A549 (cell line): ENCODE results near the gene BCL11B. TPM values are rescaled to one million over a fixed set of nuclear protein-coding genes. Genes with fewer than 3 reads are reported as not detected.

Source experiments
- ATAC-seq, 2 experiments: fragments of 200-7000 bp in 1 of 2; fragments of >200 bp in 1 of 2; cut with Nextera tagmentation in 1 of 2; cut with Tn5 transposase in 1 of 2; 3 replicates each; pipeline versions ENCODE4 v1.8.0 to v1.9.1; 2018 to 2020; ENCODE audit warnings: mild to moderate bottlenecking in 1 of 2, moderate library complexity in 1 of 2
- CTCF ChIA-PET: fragments of 300-600 bp; sonication (Branson Sonifier 250); formaldehyde crosslinking; extraction: SDS; loops from one replicate; lab custom pipeline; 2021; ENCODE audit warnings: antibody characterized with exemption, inconsistent platforms; lab: Yijun Ruan, JAX
- POLR2A ChIA-PET: fragments of 350-600 bp; formaldehyde crosslinking; extraction: SDS; loops from one replicate; lab custom pipeline; 2021; ENCODE audit warnings: antibody characterized with exemption, inconsistent platforms; lab: Yijun Ruan, JAX
- DNase-seq, 2 experiments: peaks; one replicate each; pipeline versions ENCODE4 v3.0.0 to v3.0.0-alpha.2; 2011 to 2016; ENCODE audit warnings: low read depth in 1 of 2, low spot score in 1 of 2
- FAIRE-seq: peaks from 2 replicates; lab custom pipeline; 2011; peaks lifted over from hg19 to GRCh38; lab: Jason Lieb, UNC
- H3K27ac ChIP-seq, 2 experiments: fragments of >200 bp; sonication (Bioruptor Twin); formaldehyde crosslinking; 3 replicates each; pipeline ENCODE4 v1.5.1; 2016 to 2017
- H3K4me1 ChIP-seq: fragments of >200 bp; sonication (Bioruptor Twin); formaldehyde crosslinking; 3 replicates; pipeline ENCODE4 v1.6.1; 2016
- H3K4me2 ChIP-seq: fragments of >200 bp; sonication (Bioruptor Twin); formaldehyde crosslinking; 3 replicates; pipeline ENCODE4 v1.6.1; 2016
- H3K4me3 ChIP-seq: fragments of >200 bp; sonication (Bioruptor Twin); formaldehyde crosslinking; 3 replicates; pipeline ENCODE4 v1.5.1; 2016
- H3K9me3 ChIP-seq: fragments of >200 bp; sonication (Bioruptor Twin); formaldehyde crosslinking; 3 replicates; pipeline ENCODE4 v1.6.1; 2016
- BHLHE40 ChIP-seq: IDR thresholded peaks from 2 replicates; pipeline ENCODE4 v1.6.1; 2012; ENCODE audit warnings: low read depth, low read length, inconsistent platforms
- CHD4 ChIP-seq: fragments of 200-600 bp; sonication (generic); IDR thresholded peaks from 2 replicates; pipeline ENCODE4 v1.6.1; 2016; ENCODE audit warnings: antibody characterized with exemption, mild to moderate bottlenecking, borderline replicate concordance
- EHF ChIP-seq: fragments of 250-450 bp; sonication (Bioruptor Pico); IDR thresholded peaks from 2 replicates; pipeline ENCODE4 v1.5.0; 2020; ENCODE audit warnings: mild to moderate bottlenecking
- EHMT2 ChIP-seq: fragments of 200-600 bp; sonication (generic); IDR thresholded peaks from 2 replicates; pipeline ENCODE4 v1.6.1; 2016; ENCODE audit warnings: antibody characterized with exemption, low read depth, mild to moderate bottlenecking, moderate library complexity
- ELK1 ChIP-seq: fragments of 150-350 bp; IDR thresholded peaks from 2 replicates; pipeline ENCODE4 v1.6.1; 2014; ENCODE audit warnings: low read depth, mild to moderate bottlenecking, low read length
- ESRRA ChIP-seq: fragments of 150-350 bp; IDR thresholded peaks from 2 replicates; pipeline ENCODE4 v1.6.1; 2014; ENCODE audit warnings: mild to moderate bottlenecking, low read length, borderline replicate concordance
- HDAC2 ChIP-seq: fragments of 200-600 bp; sonication (generic); IDR thresholded peaks from 2 replicates; pipeline ENCODE4 v1.6.1; 2016
- HOXA7 ChIP-seq: fragments of 250-450 bp; sonication (Bioruptor Pico); IDR thresholded peaks from 2 replicates; pipeline ENCODE4 v1.5.0; 2020; ENCODE audit warnings: mild to moderate bottlenecking, moderate library complexity
- HOXB5 ChIP-seq: fragments of 250-450 bp; sonication (Bioruptor Pico); IDR thresholded peaks from 2 replicates; pipeline ENCODE4 v1.5.0; 2020; ENCODE audit warnings: mild to moderate bottlenecking, moderate library complexity
- JUN ChIP-seq, 2 experiments: fragments of >200 bp; sonication (Bioruptor Twin); formaldehyde crosslinking; IDR thresholded peaks; 2 replicates in 1 of 2; 3 replicates in 1 of 2; pipeline ENCODE4 v1.6.1; 2016 to 2017
- JUNB ChIP-seq: fragments of >200 bp; sonication (Bioruptor Twin); formaldehyde crosslinking; IDR thresholded peaks from 2 replicates; pipeline ENCODE4 v1.6.1; 2016
- KDM5A ChIP-seq: fragments of 200-600 bp; sonication (generic); IDR thresholded peaks from 2 replicates; pipeline ENCODE4 v1.6.1; 2016; ENCODE audit warnings: antibody characterized with exemption, mild to moderate bottlenecking
- MAFK ChIP-seq: fragments of 450-650 bp; IDR thresholded peaks from 2 replicates; pipeline ENCODE4 v1.6.1; 2014; ENCODE audit not compliant: partially characterized antibody
- NPAS2 ChIP-seq: fragments of 250-450 bp; sonication (Bioruptor Pico); IDR thresholded peaks from 2 replicates; pipeline ENCODE4 v1.8.0; 2022; ENCODE audit warnings: mild to moderate bottlenecking, moderate library complexity, borderline replicate concordance
- PHF8 ChIP-seq: fragments of 200-600 bp; sonication (generic); IDR thresholded peaks from 2 replicates; pipeline ENCODE4 v1.6.1; 2016; ENCODE audit warnings: low read depth, mild to moderate bottlenecking, antibody characterized with exemption, moderate library complexity, borderline replicate concordance
- POLR2AphosphoS2 ChIP-seq: conservative IDR thresholded peaks from 2 replicates; pipeline ENCODE4 v1.6.1; 2012; ENCODE audit warnings: low read length, improper control_type of control experiment, inconsistent platforms
- RAD21 ChIP-seq, 2 experiments: fragments of >200 bp in 1 of 2; sonication (Bioruptor Twin) in 1 of 2; formaldehyde crosslinking in 1 of 2; IDR thresholded peaks in 1 of 2; conservative IDR thresholded peaks in 1 of 2; 2 replicates in 1 of 2; 3 replicates in 1 of 2; pipeline ENCODE4 v1.6.1; 2012 to 2018; ENCODE audit warnings: inconsistent platforms in 1 of 2
- REST ChIP-seq: fragments of 200-600 bp; sonication (generic); IDR thresholded peaks from 2 replicates; pipeline ENCODE4 v1.6.1; 2016; ENCODE audit warnings: antibody characterized with exemption, mild to moderate bottlenecking, moderate library complexity
- SMC3 ChIP-seq: fragments of >200 bp; sonication (Bioruptor Twin); formaldehyde crosslinking; IDR thresholded peaks from 3 replicates; pipeline ENCODE4 v1.6.1; 2018; ENCODE audit warnings: inconsistent platforms
- SREBF2 ChIP-seq: fragments of 450-650 bp; IDR thresholded peaks from 2 replicates; pipeline ENCODE4 v1.6.1; 2014; ENCODE audit warnings: mild to moderate bottlenecking, moderate library complexity
- TP53 ChIP-seq: fragments of 250-450 bp; sonication (Bioruptor Pico); IDR thresholded peaks from 2 replicates; pipeline ENCODE4 v1.5.0; 2021; ENCODE audit warnings: mild to moderate bottlenecking, moderate library complexity
- USF2 ChIP-seq: fragments of 450-650 bp; IDR thresholded peaks from 2 replicates; pipeline ENCODE4 v1.6.1; 2014; ENCODE audit warnings: antibody characterized with exemption
- ZC3H11A ChIP-seq: fragments of 450-650 bp; IDR thresholded peaks from 2 replicates; pipeline ENCODE4 v1.6.1; 2014; ENCODE audit warnings: antibody characterized with exemption, mild to moderate bottlenecking
- ZFP36 ChIP-seq: fragments of 450-650 bp; IDR thresholded peaks from 2 replicates; pipeline ENCODE4 v1.6.1; 2014; ENCODE audit warnings: borderline replicate concordance; ENCODE audit not compliant: partially characterized antibody
- ZSCAN20 ChIP-seq: fragments of 250-450 bp; sonication (Bioruptor Pico); IDR thresholded peaks from 2 replicates; pipeline ENCODE4 v1.8.0; 2022; ENCODE audit warnings: mild to moderate bottlenecking, moderate library complexity
- WGBS: methylation state at CpG from one replicate; pipeline ENCODE4 v1.1.6; 2017; ENCODE audit errors: missing lambda C conversion rate; 5-methylcytosine and 5-hydroxymethylcytosine counted together
- polyA plus RNA-seq, 4 experiments: library from polyadenylated mRNA; depleted of rRNA in 3 of 4; stranded (reverse); fragments of >200 nt; fragmentation: RNase III in 1 of 4; extraction: RNeasy Plus Mini Kit Qiagen cat#74134 plus additional on column Dnase treatment in 1 of 4; gene quantifications; 2 replicates in 3 of 4; 3 replicates in 1 of 4; pipeline ENCODE4 v1.2.3, GENCODE V29; 2011 to 2017
- TF ChIP-seq, protein P1 (sequence below): fragments of >200 bp; sonication (Bioruptor Twin); formaldehyde crosslinking; IDR thresholded peaks from 3 replicates; pipeline ENCODE4 v1.5.1; 2016
- TF ChIP-seq, protein P2 (sequence below): fragments of >200 bp; sonication (Bioruptor Twin); formaldehyde crosslinking; IDR thresholded peaks from 3 replicates; pipeline ENCODE4 v1.6.1; 2016

The BCL11B gene
- polyA plus RNA-seq, 2 of the 4 experiments (the other 2 are of a cell fraction), result 0.43 to 0.49 TPM

DNA sequence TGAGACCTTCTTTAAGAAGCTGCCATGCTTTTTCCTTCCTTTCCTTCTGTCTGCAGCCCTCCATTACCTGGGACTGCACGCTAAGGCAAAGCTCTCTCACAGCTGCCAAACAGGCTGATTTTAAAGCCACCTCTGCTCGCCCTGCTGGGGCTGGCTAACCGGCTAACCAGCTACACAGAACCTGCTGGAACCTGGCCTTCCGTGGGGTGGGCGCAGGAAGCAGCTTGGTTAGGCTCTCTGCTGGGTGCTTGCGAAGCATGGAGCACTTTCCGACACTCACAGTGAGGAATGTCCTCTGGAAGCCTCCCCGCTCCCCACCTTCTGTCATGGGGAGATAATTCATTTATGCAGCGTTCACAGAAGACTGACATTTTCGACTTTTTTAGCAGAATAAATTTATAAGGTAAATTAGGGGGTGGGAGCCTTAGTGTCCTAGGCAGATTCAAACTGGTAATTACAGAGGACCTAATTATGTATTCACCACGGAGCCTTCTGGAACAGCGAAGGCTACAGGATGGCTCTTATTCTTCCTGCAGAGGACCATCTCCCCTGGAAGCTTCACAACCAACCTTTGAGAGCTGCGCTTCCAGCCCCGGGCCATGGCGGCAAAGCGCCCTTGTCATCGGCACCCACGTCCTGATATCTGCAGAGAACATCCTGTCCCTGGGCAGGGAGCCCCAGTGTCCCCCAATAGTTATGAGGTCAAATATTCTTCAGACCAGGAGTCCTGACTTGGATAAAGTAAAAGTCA is 12.4 kb upstream of the BCL11B start:
- Histone ChIP-seq H3K4me3 (no peak overlapping the region), H3K4me2 (no peak overlapping the region), H3K27ac (no peak overlapping the region; a peak in 1 of 6 replicates), H3K4me1 (no peaks in the 10 kb centered on the region), H3K9me3 (no peaks in the 10 kb centered on the region)
- WGBS, result 80% methylated on average over 18 of the region's 18 CpGs
- TF ChIP-seq SMC3, result no peak
- no peak for TF ChIP-seq ZC3H11A
- TF ChIP-seq EHF (CRISPR knock-in tag), result no peak
- no peak for TF ChIP-seq HOXB5
- no peak for TF ChIP-seq KDM5A
- TF ChIP-seq EHMT2, result no peak
- no peak for TF ChIP-seq CHD4
- TF ChIP-seq RAD21 (conservative IDR thresholded peaks at IDR 0.05 in 1 of 2, IDR thresholded peaks at IDR 0.05 in 1 of 2), result no peak
- no peak for TF ChIP-seq HOXA7 (CRISPR knock-in tag)
- no peak for TF ChIP-seq HDAC2
- no peak for TF ChIP-seq ESRRA
- no peak for TF ChIP-seq JUN (IDR thresholded peaks at IDR 0.05)
- TF ChIP-seq REST, result no peak
- TF ChIP-seq JUNB, result no peak
- TF ChIP-seq POLR2AphosphoS2, result no peak
- TF ChIP-seq ZSCAN20, result no peak
- TF ChIP-seq MAFK, result no peak
- TF ChIP-seq SREBF2, result no peak
- no peak for DNase-seq
- no peak for ATAC-seq
- ChIA-PET CTCF (interaction anchor here (0.7 to 1.8 kb wide), 6 partner anchors 9 to 132 kb away, joined by 3 to 8 read pairs (median 4); no protein-coding TSS in a partner anchor), POLR2A (no interaction called here)
- no peak for FAIRE-seq

- Histone ChIP-seq H3K27ac (no peak overlapping the region), H3K4me3 (no peak overlapping the region), H3K4me1 (no peaks in the 10 kb centered on the region), H3K4me2 (no peak overlapping the region), H3K9me3 (no peaks in the 10 kb centered on the region)
- ChIA-PET POLR2A (interaction anchor here (0.5 kb wide), 1 partner anchor 13 kb away, joined by 13 read pairs; no protein-coding TSS in a partner anchor), CTCF (interaction anchor here (1.0 to 1.7 kb wide), 4 partner anchors 8 to 1304 kb away, joined by 4 to 7 read pairs (median 5); partner anchors contain the start of gene BCL11B)
- WGBS, result 71% methylated on average over 15 of the region's 15 CpGs
- no peak for ATAC-seq
- no peak for FAIRE-seq
- no peak for DNase-seq
- TF ChIP-seq SREBF2 (no peak), HOXB5 (no peak), ELK1 (no peak), ZC3H11A (no peak), ESRRA (no peak), POLR2AphosphoS2 (no peak), PHF8 (no peak), USF2 (no peak), BHLHE40 (no peak), TP53 (CRISPR knock-in tag) (no peak), ZFP36 (no peak), NPAS2 (CRISPR knock-in tag) (no peak)
- TF ChIP-seq, protein P1, sequence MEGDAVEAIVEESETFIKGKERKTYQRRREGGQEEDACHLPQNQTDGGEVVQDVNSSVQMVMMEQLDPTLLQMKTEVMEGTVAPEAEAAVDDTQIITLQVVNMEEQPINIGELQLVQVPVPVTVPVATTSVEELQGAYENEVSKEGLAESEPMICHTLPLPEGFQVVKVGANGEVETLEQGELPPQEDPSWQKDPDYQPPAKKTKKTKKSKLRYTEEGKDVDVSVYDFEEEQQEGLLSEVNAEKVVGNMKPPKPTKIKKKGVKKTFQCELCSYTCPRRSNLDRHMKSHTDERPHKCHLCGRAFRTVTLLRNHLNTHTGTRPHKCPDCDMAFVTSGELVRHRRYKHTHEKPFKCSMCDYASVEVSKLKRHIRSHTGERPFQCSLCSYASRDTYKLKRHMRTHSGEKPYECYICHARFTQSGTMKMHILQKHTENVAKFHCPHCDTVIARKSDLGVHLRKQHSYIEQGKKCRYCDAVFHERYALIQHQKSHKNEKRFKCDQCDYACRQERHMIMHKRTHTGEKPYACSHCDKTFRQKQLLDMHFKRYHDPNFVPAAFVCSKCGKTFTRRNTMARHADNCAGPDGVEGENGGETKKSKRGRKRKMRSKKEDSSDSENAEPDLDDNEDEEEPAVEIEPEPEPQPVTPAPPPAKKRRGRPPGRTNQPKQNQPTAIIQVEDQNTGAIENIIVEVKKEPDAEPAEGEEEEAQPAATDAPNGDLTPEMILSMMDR, result no peak
- TF ChIP-seq, protein P2, sequence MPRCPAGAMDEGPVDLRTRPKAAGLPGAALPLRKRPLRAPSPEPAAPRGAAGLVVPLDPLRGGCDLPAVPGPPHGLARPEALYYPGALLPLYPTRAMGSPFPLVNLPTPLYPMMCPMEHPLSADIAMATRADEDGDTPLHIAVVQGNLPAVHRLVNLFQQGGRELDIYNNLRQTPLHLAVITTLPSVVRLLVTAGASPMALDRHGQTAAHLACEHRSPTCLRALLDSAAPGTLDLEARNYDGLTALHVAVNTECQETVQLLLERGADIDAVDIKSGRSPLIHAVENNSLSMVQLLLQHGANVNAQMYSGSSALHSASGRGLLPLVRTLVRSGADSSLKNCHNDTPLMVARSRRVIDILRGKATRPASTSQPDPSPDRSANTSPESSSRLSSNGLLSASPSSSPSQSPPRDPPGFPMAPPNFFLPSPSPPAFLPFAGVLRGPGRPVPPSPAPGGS, result no peak
Measured at GRCh38 chr14:99282261-99283050, 10.5 kb upstream of the BCL11B start.
